NCI-H187 treated with DMSO at 0.1 percent for 48 hours (cell line): Measurements from ENCODE around the gene VWA3A.
"Not testable (repeated sequence)": the region's sequence is repeated elsewhere in the genome, so short reads cannot be mapped to it uniquely, and the experiment has no call there.

Experiments
- DNase-seq: peaks from one replicate; lab custom pipeline; 2025; lab: John Stamatoyannopoulos, UW

Gene VWA3A, protein sequence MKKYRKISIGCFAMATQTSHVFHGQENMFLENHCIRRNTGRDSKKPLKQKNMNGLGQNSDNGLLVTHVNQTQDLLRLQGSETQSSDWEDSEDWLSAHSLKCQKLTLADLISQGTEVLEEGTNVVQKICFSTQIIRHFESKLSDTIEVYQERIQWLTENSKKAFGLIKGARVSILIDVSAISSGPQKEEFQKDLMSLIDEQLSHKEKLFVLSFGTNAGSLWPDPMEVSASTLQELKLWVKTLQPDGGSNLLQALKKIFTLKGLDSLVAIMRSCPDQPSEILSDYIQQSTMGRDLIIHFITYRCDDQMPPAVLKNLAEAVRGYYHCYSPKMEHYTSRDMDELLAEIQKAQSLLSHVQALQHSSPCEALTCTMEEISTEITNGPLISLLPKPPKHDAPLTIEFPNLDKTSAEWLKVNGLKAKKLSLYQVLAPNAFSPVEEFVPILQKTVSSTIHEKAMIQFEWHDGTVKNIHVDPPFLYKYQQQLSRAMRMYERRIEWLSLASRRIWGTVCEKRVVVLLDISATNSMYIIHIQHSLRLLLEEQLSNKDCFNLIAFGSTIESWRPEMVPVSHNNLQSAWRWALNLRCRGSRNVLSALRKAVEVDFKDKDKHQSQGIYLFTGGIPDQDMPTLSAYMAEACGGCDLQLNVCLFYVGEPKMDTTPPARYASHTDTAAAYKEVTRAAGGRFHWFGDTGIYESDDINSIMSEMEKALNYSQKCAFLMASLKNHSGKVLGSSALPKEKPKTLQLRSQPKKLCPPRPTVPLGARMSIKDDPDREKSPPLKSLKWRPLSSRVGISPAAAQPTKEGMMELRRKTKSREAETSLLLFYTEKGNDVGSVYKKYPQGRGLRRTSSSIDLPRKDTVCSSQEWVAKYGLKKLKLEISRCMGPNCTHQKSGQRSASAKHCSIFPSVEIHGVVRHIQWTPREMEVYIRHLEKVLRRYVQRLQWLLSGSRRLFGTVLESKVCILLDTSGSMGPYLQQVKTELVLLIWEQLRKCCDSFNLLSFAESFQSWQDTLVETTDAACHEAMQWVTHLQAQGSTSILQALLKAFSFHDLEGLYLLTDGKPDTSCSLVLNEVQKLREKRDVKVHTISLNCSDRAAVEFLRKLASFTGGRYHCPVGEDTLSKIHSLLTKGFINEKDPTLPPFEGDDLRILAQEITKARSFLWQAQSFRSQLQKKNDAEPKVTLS

DNA sequence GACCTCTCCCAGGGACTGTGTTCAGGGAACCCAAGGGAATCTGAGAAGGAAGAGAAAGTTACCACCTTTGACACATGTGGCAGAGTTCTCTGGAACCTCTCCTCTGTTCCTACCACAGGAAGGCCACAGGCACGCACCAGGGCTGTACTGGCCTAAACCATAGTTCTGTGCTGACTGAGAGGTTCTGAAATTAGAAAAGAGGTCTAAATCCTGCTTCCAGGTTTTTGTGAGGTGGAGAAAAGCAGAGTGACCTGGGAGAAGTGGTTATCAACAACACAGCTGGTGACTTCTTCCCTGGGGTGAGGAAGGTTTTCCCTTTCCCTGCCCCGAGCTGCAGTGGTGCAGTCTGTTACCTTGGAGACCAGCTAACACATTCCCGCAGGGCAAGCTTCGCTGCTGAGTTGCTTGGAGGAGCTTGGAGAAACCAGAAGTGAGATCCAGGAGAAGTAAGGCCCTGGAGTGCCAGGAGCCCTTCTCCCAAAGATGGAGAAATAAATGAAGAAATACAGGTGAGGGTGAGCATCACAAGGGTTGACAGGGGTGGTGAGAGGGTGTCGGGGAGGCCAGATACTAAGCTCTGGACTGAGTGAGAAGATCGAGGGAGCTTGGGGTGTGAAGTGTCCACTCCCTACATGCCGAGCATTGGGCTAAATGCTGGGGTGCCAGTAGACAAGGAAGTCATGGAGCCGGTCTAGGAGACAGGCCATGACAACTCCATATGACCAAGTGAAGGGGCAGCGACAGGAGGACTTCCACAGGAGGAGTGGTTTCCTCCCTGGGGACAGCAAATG is at the start of gene VWA3A:
Gene VWA3A (plus strand): TSS at position 399 of the 791 bp plus-strand sequence. CDS start 97 bp downstream, at position 496.
- no peak for DNase-seq

DNA sequence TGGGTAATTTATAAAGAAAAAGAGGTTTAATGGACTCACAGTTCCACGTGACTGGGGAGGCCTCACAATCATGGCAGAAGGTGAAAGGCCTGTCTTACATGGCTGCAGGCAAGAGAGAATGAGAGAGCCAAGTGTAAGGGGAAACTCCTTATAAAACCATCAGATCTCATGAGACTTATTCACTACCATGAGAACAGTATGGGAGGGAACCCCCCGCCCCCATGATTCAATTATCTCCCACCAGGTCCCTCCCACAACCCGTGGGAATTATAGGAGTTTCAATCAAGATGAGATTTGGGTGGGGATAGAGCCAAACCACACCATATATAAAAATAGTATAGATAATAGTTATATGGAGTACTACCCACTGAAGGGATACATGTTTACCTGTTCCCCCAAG is 48.5 kb upstream of the VWA3A start:
- not testable (repeated sequence) for DNase-seq

DNA sequence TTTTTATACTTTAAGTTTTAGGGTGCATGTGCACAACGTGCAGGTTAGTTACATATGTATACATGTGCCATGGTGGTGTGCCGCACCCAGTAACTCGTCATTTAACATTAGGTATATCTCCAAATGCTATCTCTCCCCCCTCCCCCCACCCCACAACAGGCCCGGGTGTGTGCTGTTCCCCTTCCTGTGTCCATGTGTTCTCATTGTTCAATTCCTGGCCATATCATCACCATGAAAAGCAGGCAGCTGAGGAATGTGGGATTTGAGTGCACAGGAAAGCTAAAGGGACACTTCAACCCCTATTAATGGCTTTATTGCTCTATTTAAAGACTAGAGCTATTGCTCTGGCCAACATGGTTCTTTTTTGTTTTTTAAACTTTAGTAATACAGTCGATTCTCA is 46.5 kb upstream of the VWA3A start:
- DNase-seq, result not testable (repeated sequence)

DNA sequence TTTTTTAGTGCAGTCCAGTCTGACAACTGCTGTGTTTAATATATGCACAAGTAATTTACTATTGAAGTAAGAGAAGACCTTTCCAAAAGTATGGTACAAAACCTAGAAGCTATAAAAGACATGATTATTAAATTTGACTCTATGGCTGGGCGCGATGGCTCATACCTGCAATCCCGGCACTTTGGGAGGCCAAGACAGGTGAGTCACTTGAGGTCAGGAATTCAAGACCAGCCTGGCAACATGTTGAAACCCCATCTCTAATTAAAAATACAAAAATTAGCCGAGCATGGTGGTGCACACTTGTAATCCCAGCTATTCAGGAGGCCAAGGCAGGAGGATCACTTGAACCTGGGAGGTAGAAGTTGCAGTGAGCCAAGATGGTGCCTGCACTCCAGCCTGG is 41.4 kb upstream of the VWA3A start:
- DNase-seq, result no peak

DNA sequence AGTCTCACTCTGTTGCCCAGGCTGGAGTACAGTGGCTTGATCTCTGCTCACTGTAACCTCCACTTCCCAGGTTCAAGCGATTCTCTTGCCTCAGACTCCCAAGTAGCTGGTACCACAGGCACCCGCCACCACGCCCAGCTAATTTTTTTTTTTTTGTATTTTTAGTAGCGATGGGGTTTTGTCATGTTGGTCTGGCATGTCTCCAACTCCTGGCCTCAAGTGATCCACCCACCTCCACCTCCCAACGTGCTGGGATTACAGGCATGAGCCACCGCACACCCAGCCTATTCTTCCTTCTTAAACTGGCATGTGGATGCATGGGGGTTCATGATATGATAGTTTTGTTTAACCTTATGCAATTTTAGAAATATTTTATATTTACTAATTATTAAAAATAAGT is 39.4 kb upstream of the VWA3A start:
- DNase-seq, result no peak

DNA sequence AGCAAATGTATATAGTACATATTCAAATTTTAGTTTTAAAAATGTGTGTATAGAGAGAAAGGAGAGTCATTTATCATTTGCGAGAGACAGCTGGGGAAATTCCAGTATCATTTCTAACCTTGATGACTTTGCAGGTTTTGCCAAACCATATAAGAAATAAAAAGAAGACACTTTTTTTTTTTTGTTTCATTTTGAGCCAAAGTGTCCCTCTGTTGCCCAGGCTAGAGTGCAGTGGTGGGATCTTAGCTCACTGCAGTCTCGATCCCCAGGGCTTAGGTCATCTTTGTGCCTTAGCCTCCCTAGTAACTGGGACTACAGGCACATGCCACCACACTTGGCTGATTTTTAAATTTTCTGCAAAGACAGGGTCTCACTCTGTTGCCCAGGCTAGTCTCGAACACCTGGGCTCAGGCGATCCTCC is 38.4 kb upstream of the VWA3A start:
- no peak for DNase-seq

DNA sequence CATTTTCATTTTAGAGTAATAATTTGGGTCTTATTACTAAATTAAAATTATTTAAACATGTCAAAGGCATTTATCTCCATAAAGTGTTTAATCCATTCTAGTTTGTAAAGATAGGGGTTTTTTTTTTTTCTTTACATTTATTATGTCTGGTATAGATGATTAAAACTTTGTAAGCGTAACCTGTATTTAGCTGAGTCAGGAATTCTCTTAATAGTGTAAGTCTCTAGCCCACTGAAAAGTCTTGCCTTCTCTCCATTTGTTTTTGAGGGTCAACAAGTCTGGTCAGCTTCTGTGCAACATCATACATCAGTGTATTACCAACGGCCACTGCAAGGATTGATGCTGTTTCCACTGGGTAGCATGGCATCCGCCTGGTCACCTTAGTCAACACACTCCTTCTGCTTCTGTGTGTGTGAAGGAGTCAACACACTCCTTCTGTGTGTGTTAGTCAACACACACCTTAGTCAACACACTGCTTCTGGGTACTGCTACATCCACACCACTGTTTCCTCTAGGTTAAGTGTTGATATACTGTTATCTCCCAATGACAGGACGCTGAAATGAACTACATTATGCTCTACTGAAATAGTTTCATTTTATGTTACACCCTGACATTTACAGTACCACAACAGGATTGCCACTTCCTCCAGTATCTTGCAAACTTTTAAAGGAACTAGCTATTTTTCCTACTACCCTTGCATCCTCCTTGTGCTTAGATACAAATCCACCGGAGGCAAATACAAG is 37.3 kb upstream of the VWA3A start:
- no peak for DNase-seq

DNA sequence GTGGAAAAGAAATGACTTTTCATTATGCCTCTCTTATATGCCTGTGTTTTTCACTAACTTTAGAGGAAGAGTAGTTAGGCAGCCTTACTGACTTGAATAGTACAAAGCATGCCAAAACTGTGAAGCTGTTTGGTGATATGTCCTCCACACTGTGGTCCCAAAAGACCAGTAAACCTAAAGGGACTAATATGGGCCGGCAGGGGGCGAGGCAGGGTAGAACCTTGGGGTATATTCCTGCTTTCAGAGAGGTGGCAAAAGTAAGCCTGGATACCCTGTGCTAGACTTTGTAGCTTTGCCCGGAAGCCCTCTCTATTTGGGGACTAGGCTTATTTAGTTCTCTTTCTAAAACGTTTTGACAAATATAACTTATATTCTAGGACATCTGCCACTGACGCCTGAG is 36.5 kb upstream of the VWA3A start:
- no peak for DNase-seq

DNA sequence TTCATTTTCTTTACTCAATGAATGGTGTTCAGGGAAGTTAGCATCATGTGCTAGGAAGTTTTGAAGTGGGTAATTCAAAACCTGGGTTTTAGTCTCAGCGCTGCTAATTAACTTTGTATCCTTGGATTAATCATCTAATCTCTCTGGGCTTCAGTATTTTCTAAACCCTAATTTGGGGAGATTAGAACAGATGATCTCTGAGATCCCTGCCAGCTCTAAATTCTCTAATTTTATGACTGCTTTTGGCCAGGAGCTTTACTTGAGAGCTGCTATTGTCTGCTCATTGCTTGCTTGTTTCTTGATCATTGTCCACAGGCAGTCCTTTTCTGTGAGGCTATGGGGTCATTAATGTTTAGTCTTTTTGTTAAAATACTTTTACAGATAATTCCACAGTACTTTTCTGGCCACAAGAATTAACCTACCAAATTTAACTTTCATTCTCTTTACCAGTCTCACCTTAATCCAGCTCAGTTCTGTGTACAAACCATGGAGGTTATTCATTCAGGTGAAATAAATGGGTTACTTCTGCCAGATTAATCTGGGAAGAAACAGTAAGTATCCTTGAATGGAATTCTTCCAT is 28.4 kb upstream of the VWA3A start:
- DNase-seq, result no peak

DNA sequence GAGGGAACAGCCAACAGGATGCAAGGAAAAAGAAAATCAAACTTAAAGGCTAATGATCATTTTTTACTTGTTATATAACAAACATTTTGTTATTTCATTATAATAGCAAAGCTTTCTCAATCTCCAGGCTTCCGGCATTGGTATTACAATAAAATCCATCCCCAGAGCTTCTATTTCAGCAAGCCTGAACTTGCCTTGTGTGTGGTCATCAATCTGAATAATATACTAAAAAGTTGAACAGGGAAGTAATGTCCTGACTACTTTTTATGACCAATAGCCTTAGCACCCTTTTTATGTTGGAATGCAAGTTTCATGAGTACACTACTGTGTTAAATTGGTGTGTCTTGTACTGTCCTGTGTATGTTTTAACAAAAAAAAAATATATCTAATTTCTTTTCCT is 27.1 kb upstream of the VWA3A start:
- no peak for DNase-seq

DNA sequence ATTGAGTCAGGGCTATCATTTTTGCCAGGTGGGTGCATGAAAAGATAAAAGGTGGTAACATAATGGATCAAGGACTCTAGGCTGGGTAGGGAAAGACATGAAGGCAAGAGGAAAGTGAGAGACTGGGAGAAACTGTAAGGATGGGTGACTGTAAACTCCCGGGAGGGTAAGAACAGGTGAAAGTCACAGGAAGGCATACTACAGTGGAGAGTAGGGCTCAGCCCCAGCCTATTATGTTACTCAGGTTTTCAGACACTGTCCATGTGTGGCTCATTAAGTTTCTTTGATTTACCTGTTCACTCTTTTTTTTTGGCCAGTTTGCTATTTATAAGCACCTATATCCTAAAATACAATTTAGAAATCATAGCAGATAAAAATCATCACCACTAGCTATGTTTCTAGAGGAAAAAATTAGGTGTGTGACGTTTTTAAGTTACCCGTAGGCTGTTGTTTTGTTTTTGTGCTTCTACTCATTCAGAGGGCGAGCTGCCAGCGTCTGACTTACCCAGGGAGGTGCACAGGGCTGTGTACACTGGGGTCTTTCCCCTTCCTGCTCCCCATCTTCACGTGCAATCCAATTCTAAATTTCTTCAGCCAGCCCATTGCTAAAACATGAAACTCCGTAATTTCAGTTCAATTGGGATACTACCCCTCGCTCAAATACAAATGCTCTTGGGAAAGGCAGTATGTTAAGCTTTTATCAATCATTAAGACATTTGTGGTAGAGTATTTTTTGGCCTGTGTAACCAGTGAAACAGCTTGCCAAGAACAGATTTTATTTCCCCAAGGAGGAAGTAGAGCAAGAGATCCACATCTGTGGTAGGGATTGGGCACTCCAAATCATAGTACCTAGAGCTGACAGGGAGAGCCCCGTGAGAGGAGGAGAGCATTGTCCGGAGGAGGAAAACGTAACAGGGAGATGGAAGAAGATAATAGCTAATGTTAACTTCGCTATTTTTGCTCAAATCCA is 21.7 kb upstream of the VWA3A start:
- DNase-seq, result no peak

DNA sequence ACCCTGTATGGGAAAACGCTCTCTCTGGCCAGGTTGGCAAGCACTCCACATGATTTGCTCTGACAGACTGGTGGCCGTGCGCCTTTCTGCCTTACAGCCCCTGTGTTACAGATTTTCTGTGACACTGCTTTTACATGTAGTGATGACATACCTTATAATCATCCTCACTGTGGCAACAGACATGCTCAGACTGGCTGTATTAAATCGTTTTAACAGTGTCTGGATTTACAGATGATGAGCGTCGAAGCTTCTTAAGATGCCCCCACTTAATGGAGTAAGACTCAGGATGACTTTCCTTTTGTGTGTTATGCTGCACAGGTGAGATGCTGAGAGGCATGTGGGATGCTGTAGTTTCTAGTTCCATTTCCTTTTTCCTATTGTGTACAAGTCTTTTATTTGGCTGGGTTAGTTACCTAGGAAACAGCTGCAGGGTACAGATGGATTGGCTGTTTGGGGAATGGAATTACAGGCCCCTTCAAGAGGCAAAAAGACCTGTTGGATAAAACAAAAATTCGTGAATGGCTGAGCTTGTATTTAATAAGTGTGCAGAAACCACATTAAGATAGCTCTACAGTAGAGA is 20.9 kb upstream of the VWA3A start:
- no peak for DNase-seq

DNA sequence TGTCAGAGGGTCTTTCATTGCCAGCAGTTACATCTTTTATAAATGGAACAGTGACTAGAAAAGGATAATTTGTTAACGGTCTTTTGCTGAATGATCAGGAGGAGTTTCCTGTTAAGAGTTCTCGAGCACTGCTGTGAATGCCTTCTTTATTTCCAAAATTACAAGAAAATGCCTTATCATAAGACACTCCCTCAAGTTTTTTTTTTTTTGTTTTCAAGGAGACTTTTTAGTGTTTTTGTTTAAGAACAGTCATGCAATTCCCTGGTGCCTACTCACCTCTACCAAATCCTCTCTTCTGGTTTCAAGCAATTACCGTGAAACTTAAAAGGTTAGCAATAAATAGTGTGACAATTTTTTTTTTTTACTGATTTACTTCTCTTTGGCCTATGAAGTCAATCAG is 19.0 kb upstream of the VWA3A start:
- DNase-seq, result no peak

DNA sequence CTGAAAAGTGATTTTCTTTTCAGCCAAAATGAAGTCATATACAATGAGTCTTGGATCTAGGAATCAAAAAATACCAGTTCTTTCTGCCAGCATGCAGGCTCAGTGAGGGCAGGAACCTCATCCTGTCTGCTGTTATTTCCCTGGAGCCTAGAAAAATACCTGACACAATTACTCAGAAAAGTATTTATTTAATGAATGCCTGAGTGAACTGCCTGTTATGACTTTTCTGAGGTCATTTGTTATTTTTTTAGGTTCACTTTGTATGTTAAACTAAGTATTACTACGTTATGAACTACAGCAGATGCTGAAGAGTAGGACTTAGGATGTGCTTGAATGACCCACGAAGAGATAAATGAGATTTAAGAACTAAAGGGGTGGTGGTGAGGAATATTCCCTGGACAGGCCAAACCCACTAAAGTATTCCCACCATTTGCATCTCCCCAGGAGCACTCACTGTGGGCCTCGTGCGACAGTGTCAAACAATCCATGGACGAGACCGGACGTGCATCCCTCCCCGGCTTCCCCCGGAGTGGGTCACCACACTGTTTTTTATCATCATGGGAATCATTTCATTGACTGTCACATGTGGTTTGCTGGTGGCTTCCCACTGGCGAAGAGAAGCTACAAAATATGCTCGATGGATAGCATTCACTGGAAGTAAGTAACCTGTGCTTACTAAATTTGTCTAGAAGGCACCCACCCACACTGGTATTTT is 17.1 kb upstream of the VWA3A start:
- DNase-seq, result no peak

DNA sequence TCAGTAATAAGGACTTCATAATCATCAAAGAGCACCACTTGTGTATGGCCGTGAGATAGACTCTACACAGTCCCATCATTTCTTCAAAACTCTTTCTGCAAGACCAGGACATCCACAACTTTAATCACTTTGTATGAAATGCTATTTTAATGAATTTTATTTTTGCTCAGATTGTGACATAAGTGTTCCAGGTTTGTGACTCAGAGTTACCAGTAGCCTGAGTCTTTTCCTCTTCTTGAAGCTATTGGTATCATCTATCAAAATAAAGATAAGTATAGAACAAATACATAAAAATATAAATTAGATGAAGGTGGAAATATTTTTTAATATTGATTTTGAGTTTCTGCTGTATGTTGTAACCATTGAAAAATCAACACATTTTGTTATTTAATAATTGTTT is 16.6 kb upstream of the VWA3A start:
- DNase-seq, result no peak

DNA sequence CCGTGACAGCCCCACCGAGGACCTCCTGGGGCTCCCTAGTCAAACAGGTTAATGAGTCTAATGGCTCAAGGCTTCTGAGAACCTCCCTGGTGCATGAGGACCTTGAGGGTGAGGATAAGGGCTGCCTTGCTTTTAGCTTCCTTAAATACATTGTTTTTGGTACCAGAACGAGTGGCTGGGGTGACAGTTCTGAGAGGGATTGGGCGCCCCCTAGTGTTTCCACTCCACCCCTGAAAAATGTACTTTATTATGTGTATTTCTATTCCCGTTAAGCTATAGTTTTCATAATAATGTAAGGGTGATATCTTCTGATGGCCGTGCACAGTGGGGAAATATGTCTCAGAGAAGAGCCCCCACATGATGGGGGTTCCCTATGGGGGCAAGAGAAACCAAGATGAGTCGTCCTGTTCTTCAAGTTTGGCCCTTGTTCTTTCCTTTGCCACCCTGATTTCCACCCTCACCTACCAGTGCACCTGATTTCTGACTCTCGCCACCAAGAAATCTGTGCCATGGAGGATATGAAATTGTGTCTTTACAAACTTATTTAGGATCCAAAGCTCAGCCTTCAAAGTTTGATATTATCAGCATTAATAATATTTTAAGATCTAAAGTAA is 14.5 kb upstream of the VWA3A start:
- no peak for DNase-seq

DNA sequence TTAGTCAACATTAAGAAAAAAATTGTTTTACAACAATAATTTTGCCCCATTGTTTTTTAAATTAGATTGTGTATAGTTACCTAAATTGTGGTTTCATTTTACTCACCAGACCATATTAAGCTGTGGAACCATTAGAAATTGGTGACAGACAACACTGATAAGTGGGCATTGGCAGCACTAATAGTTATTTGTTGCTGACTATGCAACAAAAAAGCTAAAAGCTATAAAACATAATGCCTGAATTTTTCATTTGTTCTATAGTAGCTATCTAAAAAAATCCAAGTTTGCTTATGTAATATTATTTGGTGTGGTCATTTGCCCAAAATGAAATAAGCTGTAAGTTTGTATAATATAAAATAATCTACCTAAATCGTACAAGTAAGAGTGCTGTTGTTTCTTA is 13.7 kb upstream of the VWA3A start:
- DNase-seq, result no peak

DNA sequence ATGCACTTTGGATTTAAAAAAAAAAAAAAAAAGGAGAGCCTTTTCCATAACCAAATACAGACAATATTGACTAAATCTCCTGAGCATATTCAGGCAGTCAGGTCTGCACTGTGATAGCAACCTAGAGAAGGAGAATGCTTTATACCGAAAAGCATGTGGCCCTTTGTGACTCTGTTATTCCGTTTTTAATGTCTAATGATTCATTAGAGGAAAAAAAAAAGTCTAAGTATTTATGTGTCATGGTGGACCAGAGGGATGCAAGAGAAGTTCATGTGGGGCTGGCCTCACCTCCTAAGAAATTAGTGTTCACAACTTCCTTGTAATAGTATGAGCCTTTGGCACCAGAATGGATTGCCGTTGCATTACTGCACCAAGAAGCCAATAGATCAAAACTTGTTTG is 11.3 kb upstream of the VWA3A start:
- DNase-seq, result no peak
